MV-4-11 (cell line): ENCODE results near the gene HSF5.
A peak's percentile ranks its signal among the peaks of the same experiment; 100 is the strongest.
"Not testable (repeated sequence)": the region's sequence is repeated elsewhere in the genome, so short reads cannot be mapped to it uniquely, and the experiment has no call there.

Experiments used
- DNase-seq: peaks from one replicate; lab custom pipeline; 2025; lab: John Stamatoyannopoulos, UW

The HSF5 gene

GRCh38 chr17:58481798-58482197 lies 6.4 kb downstream of the HSF5 start:
- not testable (repeated sequence) for DNase-seq

GRCh38 chr17:58480090-58480489 lies 8.1 kb downstream of the HSF5 start:
- no peak for DNase-seq

- no peak for DNase-seq
Observed at GRCh38 chr17:58476812-58477211, 11.4 kb downstream of the HSF5 start.

GRCh38 chr17:58475985-58476384 lies 12.2 kb downstream of the HSF5 start:
- DNase-seq: no peak

- DNase-seq: no peak
Observed at GRCh38 chr17:58470356-58470755, 17.9 kb downstream of the HSF5 start.

GRCh38 chr17:58468944-58469343 lies 19.3 kb downstream of the HSF5 start:
- DNase-seq: no peak

GRCh38 chr17:58455491-58455890 lies 32.7 kb downstream of the HSF5 start:
- DNase-seq: no peak

- no peak for DNase-seq
Observed at GRCh38 chr17:58452738-58453137, 35.5 kb downstream of the HSF5 start.

GRCh38 chr17:58447039-58447975 lies 40.9 kb downstream of the HSF5 start:
- DNase-seq: peak; percentile 77

- DNase-seq: no peak
Observed at GRCh38 chr17:58446086-58446485, 42.1 kb downstream of the HSF5 start.

GRCh38 chr17:58436805-58437239 lies 51.4 kb downstream of the HSF5 start:
- no peak for DNase-seq

GRCh38 chr17:58436245-58436644 lies 52.0 kb downstream of the HSF5 start:
- no peak for DNase-seq

GRCh38 chr17:58432806-58433573 lies 55.2 kb downstream of the HSF5 start:
- DNase-seq: no peak

- no peak for DNase-seq
Observed at GRCh38 chr17:58427807-58428206, 60.4 kb downstream of the HSF5 start.

- no peak for DNase-seq
Observed at GRCh38 chr17:58421711-58422110, 66.5 kb downstream of the HSF5 start.

GRCh38 chr17:58420827-58421226 lies 67.4 kb downstream of the HSF5 start:
- peak; percentile 12 for DNase-seq

- peak; percentile 49 for DNase-seq
Observed at GRCh38 chr17:58417300-58418092, 70.7 kb downstream of the HSF5 start, which contains the start of gene RNF43. Gene RNF43, minus strand, starts transcription at chr17:58417534. Its CDS starts 1,957 bp downstream, at chr17:58415577.

- no peak for DNase-seq
Observed at GRCh38 chr17:58416937-58417299, 71.3 kb downstream of the HSF5 start.

GRCh38 chr17:58416396-58416795 lies 71.8 kb downstream of the HSF5 start:
- DNase-seq: no peak

- DNase-seq: no peak
Observed at GRCh38 chr17:58415371-58416055, 72.7 kb downstream of the HSF5 start.

GRCh38 chr17:58414596-58414997 lies 73.6 kb downstream of the HSF5 start:
- no peak for DNase-seq
